Hepatocyte (in vitro differentiated cells): ENCODE data around the gene EXOC4. TPM values are rescaled to one million over a fixed set of nuclear protein-coding genes. Genes with fewer than 3 reads are reported as not detected.
A peak's percentile ranks its signal among the peaks of the same experiment; 100 is the strongest.

Experiments used
- DNase-seq: peaks from one replicate; pipeline ENCODE4 v3.0.0-alpha.2; 2016; ENCODE audit warnings: low spot score
- H2AFZ ChIP-seq: fragments of 200-600 bp; sonication (generic); 2 replicates; pipeline ENCODE4 v1.6.0; 2016; ENCODE audit warnings: antibody characterized with exemption, mild to moderate bottlenecking
- H3K27ac ChIP-seq: fragments of 200-600 bp; sonication (generic); 2 replicates; pipeline ENCODE4 v1.5.1; 2016; ENCODE audit warnings: mild to moderate bottlenecking
- H3K27me3 ChIP-seq: fragments of 200-600 bp; sonication (generic); 2 replicates; pipeline ENCODE4 v1.6.1; 2016
- H3K36me3 ChIP-seq: fragments of 200-600 bp; sonication (generic); replicated peaks from 2 replicates; pipeline ENCODE4 v1.5.1; 2016; ENCODE audit warnings: low read depth; ENCODE audit not compliant: insufficient read depth
- H3K4me1 ChIP-seq: fragments of 200-600 bp; sonication (generic); 2 replicates; pipeline ENCODE4 v1.5.1; 2016; ENCODE audit warnings: mild to moderate bottlenecking, moderate library complexity; ENCODE audit not compliant: insufficient read depth
- H3K4me2 ChIP-seq: fragments of 200-600 bp; sonication (generic); 2 replicates; pipeline ENCODE4 v1.6.0; 2016
- H3K4me3 ChIP-seq: fragments of 200-600 bp; sonication (generic); 2 replicates; pipeline ENCODE4 v1.5.1; 2016; ENCODE audit warnings: mild to moderate bottlenecking
- H3K79me2 ChIP-seq: fragments of 200-600 bp; sonication (generic); 2 replicates; pipeline ENCODE4 v1.6.0; 2017; ENCODE audit warnings: mild to moderate bottlenecking
- H3K9me2 ChIP-seq: fragments of 200-600 bp; sonication (generic); replicated peaks from 2 replicates; pipeline ENCODE4 v1.6.0; 2017; ENCODE audit warnings: mild to moderate bottlenecking; ENCODE audit not compliant: insufficient read depth
- H3K9me3 ChIP-seq: fragments of 200-600 bp; sonication (generic); 2 replicates; pipeline ENCODE4 v1.5.1; 2016; ENCODE audit warnings: low read depth, mild to moderate bottlenecking
- H4K20me1 ChIP-seq: fragments of 200-600 bp; sonication (generic); 2 replicates; pipeline ENCODE4 v1.6.0; 2016; ENCODE audit warnings: mild to moderate bottlenecking; ENCODE audit not compliant: insufficient read depth, poor library complexity, severe bottlenecking
- CTCF ChIP-seq: fragments of 200-600 bp; sonication (generic); IDR thresholded peaks from 2 replicates; pipeline ENCODE4 v1.5.1; 2016; ENCODE audit warnings: antibody characterized with exemption, mild to moderate bottlenecking; ENCODE audit not compliant: poor library complexity
- EZH2 ChIP-seq: fragments of 200-600 bp; sonication (generic); IDR thresholded peaks from 2 replicates; pipeline ENCODE4 v1.6.1; 2016; ENCODE audit warnings: antibody characterized with exemption, mild to moderate bottlenecking, borderline replicate concordance
- EZH2phosphoT487 ChIP-seq: fragments of 200-600 bp; sonication (generic); IDR thresholded peaks from one replicate; pipeline ENCODE4 v1.6.1; 2018; ENCODE audit warnings: antibody characterized with exemption, mild to moderate bottlenecking, low read depth, moderate library complexity; ENCODE audit not compliant: unreplicated experiment, severe bottlenecking
- WGBS: methylation state at CpG from one replicate; pipeline ENCODE4 v1.1.6; 2016; ENCODE audit warnings: low lambda C conversion rate; ENCODE audit errors: missing lambda C conversion rate; 5-methylcytosine and 5-hydroxymethylcytosine counted together
- polyA plus RNA-seq: library from polyadenylated mRNA; unstranded; fragments of >200 nt; fragmentation: Nextera tagmentation; extraction: Ambion mirVana; gene quantifications from 2 replicates; pipeline ENCODE4 v1.2.1, GENCODE V29; 2016
- total RNA-seq: library from RNA; depleted of rRNA; stranded (reverse); fragments of >200 nt; gene quantifications from 2 replicates; pipeline ENCODE4 v1.2.3, GENCODE V29; 2014

EXOC4 gene
- total and polyA plus RNA-seq, 2 experiments from 2014 or later: 34.8 to 56.1 TPM

GRCh38 chr7:133217773-133218172 is 35.1 kb upstream of the EXOC4 start:
- Histone ChIP-seq H3K9me3 (no peaks in the 10 kb centered on the region), H4K20me1 (no peaks in the 10 kb centered on the region), H3K27ac (no peak overlapping the region), H3K9me2 (no peaks in the 10 kb centered on the region), H3K27me3 (peaks cover 2% of the 10 kb centered on the region), H3K4me2 (no peak overlapping the region), H2AFZ (no peak overlapping the region), H3K4me3 (no peak overlapping the region), H3K4me1 (no peaks in the 10 kb centered on the region), H3K36me3 (no peaks in the 10 kb centered on the region), H3K79me2 (no peaks in the 10 kb centered on the region)
- DNase-seq: peak; percentile 13
- TF ChIP-seq CTCF (no peak), EZH2phosphoT487 (no peak), EZH2 (no peak)
- WGBS: 41% methylated on average over 3 of the region's 3 CpGs

GRCh38 chr7:133230591-133231194 is 22.2 kb upstream of the EXOC4 start:
- no peaks in the 10 kb centered on the region for H3K9me3 ChIP-seq
- H3K79me2 ChIP-seq: no peaks in the 10 kb centered on the region
- no peak overlapping the region for H2AFZ ChIP-seq
- TF ChIP-seq EZH2phosphoT487 (no peak), CTCF (peak; percentile 64)
- H3K36me3 ChIP-seq: no peaks in the 10 kb centered on the region
- WGBS: 39% methylated on average over 5 of the region's 5 CpGs
- H3K27ac ChIP-seq: no peak overlapping the region
- DNase-seq: peak; percentile 53
- no peaks in the 10 kb centered on the region for H4K20me1 ChIP-seq
- H3K4me1 ChIP-seq: no peaks in the 10 kb centered on the region
- H3K9me2 ChIP-seq: no peaks in the 10 kb centered on the region
- no peaks in the 10 kb centered on the region for H3K27me3 ChIP-seq
- no peak overlapping the region for H3K4me2 ChIP-seq
- H3K4me3 ChIP-seq: no peak overlapping the region

GRCh38 chr7:133233142-133233541 is 19.7 kb upstream of the EXOC4 start:
- H3K4me1 ChIP-seq: no peaks in the 10 kb centered on the region
- no peaks in the 10 kb centered on the region for H3K79me2 ChIP-seq
- no peaks in the 10 kb centered on the region for H3K27me3 ChIP-seq
- H4K20me1 ChIP-seq: no peaks in the 10 kb centered on the region
- DNase-seq: no peak
- no peak overlapping the region for H3K4me2 ChIP-seq
- H3K4me3 ChIP-seq: no peak overlapping the region
- no peaks in the 10 kb centered on the region for H3K9me2 ChIP-seq
- no peaks in the 10 kb centered on the region for H3K9me3 ChIP-seq
- H2AFZ ChIP-seq: no peak overlapping the region
- TF ChIP-seq CTCF (no peak), EZH2phosphoT487 (no peak), EZH2 (no peak)
- H3K27ac ChIP-seq: no peak overlapping the region
- 92% methylated on average over 9 of the region's 9 CpGs for WGBS
- no peaks in the 10 kb centered on the region for H3K36me3 ChIP-seq
